K562 (cell line): ENCODE results near the gene SS18L1. TPM values are rescaled to one million over a fixed set of nuclear protein-coding genes. Genes with fewer than 3 reads are reported as not detected.

Source experiments
- ATAC-seq: fragments of 200-7000 bp; cut with Tn5 transposase; 3 replicates; pipeline ENCODE4 v1.9.1; 2020; ENCODE audit warnings: moderate library complexity
- BruUV-seq: library from RNA; stranded (reverse); fragments of 400-500 nt; replicated peaks from 2 replicates; lab custom pipeline; 2021; lab: Mats Ljungman, UMichigan
- CTCF ChIA-PET: fragments of 300-600 bp; formaldehyde crosslinking; extraction: SDS; loops from one replicate; lab custom pipeline; 2021; ENCODE audit warnings: low intra/inter-chr PET ratio; lab: Yijun Ruan, JAX
- POLR2A ChIA-PET: fragments of 300-600, 350-650 bp; sonication (Branson Sonifier 250); formaldehyde crosslinking; extraction: SDS; loops from one replicate; lab custom pipeline; 2021; ENCODE audit warnings: antibody characterized with exemption, inconsistent platforms; lab: Yijun Ruan, JAX
- DNase-seq, 4 experiments: peaks; one replicate each; pipeline versions ENCODE4 v3.0.0 to v3.0.0-alpha.2; 2011 to 2018; ENCODE audit warnings: low spot score in 3 of 4, mixed read lengths in 3 of 4; ENCODE audit errors: extremely low read depth in 1 of 4
- FAIRE-seq: peaks from 2 replicates; lab custom pipeline; 2011; peaks lifted over from hg19 to GRCh38; lab: Jason Lieb, UNC
- H2AFZ ChIP-seq: 2 replicates; pipeline ENCODE4 v1.6.0; 2011; ENCODE audit warnings: low read depth, low read length, control low read depth, inconsistent platforms
- H3K27ac ChIP-seq: fragments of 200-600 bp; 3 replicates; pipeline ENCODE4 v1.8.0; 2011; ENCODE audit warnings: low read depth, mild to moderate bottlenecking, control low read depth, inconsistent platforms, low read length, moderate library complexity, mixed read lengths; ENCODE audit errors: extremely low read depth
- H3K27me3 ChIP-seq, 2 experiments: fragments of 300-600 bp in 1 of 2; 2 replicates in 1 of 2; 3 replicates in 1 of 2; pipeline versions ENCODE4 v1.6.0 to v1.8.0; 2011; ENCODE audit warnings: inconsistent platforms in 2 of 2, low read length in 2 of 2, mild to moderate bottlenecking in 1 of 2, mixed read lengths in 1 of 2, moderate library complexity in 1 of 2; ENCODE audit not compliant: control insufficient read depth in 2 of 2, insufficient read depth in 2 of 2
- H3K36me3 ChIP-seq: fragments of 300-600 bp; 3 replicates; pipeline ENCODE4 v1.8.0; 2011; ENCODE audit warnings: mild to moderate bottlenecking, low read length, inconsistent platforms; ENCODE audit not compliant: control insufficient read depth, insufficient read depth
- H3K4me1 ChIP-seq, 2 experiments: fragments of 200-600 bp in 1 of 2; replicated peaks in 1 of 2; 2 replicates in 1 of 2; 3 replicates in 1 of 2; pipeline versions ENCODE4 v1.5.1 to v1.8.0; 2011; ENCODE audit warnings: inconsistent platforms in 2 of 2, low read length in 2 of 2, mild to moderate bottlenecking in 1 of 2, mixed read lengths in 1 of 2, moderate library complexity in 1 of 2; ENCODE audit not compliant: control insufficient read depth in 2 of 2, insufficient read depth in 2 of 2
- H3K4me2 ChIP-seq: 2 replicates; pipeline ENCODE4 v1.6.1; 2011; ENCODE audit warnings: low read length, control low read depth, inconsistent platforms, mixed read lengths; ENCODE audit not compliant: insufficient read depth
- H3K4me3 ChIP-seq: fragments of 200-600 bp; sonication (generic), shearing (Covaris generic); 2 replicates; pipeline ENCODE4 v1.5.1; 2016; ENCODE audit warnings: control low read depth, inconsistent platforms
- H3K79me2 ChIP-seq: fragments of 200-600 bp; 3 replicates; pipeline ENCODE4 v1.8.0; 2011; ENCODE audit warnings: low read length, inconsistent platforms; ENCODE audit not compliant: control insufficient read depth, insufficient read depth
- H3K9ac ChIP-seq, 2 experiments: 2 replicates each; pipeline versions ENCODE4 v1.6.0 to v1.6.1; 2011; ENCODE audit warnings: low read depth in 2 of 2, low read length in 2 of 2, control low read depth in 1 of 2, inconsistent platforms in 1 of 2, mild to moderate bottlenecking in 1 of 2, mixed read lengths in 1 of 2; ENCODE audit not compliant: insufficient read depth in 1 of 2
- H3K9me1 ChIP-seq: one replicate; pipeline ENCODE4 v1.6.0; 2011; ENCODE audit warnings: inconsistent platforms, mild to moderate bottlenecking, low read length, moderate library complexity; ENCODE audit not compliant: control insufficient read depth, insufficient read depth
- H3K9me3 ChIP-seq: replicated peaks from 2 replicates; pipeline ENCODE4 v1.5.1; 2011; ENCODE audit warnings: low read depth, low read length, inconsistent platforms; ENCODE audit not compliant: control insufficient read depth, insufficient read depth
- H4K20me1 ChIP-seq: replicated peaks from 2 replicates; pipeline ENCODE4 v1.6.1; 2011; ENCODE audit warnings: low read length, inconsistent platforms, mixed read lengths; ENCODE audit not compliant: control insufficient read depth, insufficient read depth
- GTF2F1 ChIP-seq: IDR thresholded peaks from 2 replicates; pipeline ENCODE4 v1.6.1; 2011; ENCODE audit warnings: low read depth, low read length, improper control_type of control experiment
- UBTF ChIP-seq, 2 experiments: IDR thresholded peaks; 2 replicates each; pipeline ENCODE4 v1.6.1; 2012; ENCODE audit warnings: improper control_type of control experiment in 2 of 2, low read depth in 2 of 2, low read length in 2 of 2, borderline replicate concordance in 1 of 2
- ZNF696 ChIP-seq: fragments of 250-450 bp; sonication (Bioruptor Pico); conservative IDR thresholded peaks from 2 replicates; pipeline ENCODE4 v1.4.0; 2020; ENCODE audit warnings: mild to moderate bottlenecking, moderate library complexity
- WGBS: fragments of 100-300 bp; shearing (Covaris generic); methylation state at CpG from one replicate; pipeline ENCODE4 v1.1.6; 2016; ENCODE audit warnings: low coverage, mixed read lengths; ENCODE audit not compliant: insufficient coverage; ENCODE audit errors: missing lambda C conversion rate; 5-methylcytosine and 5-hydroxymethylcytosine counted together
- in situ Hi-C: fragments of 300-500 bp; cut with MboI; formaldehyde crosslinking; loops from 4 replicates; pipeline ENCODE4 v1.15.0; 2018; ENCODE audit warnings: inconsistent platforms, mixed read lengths
- intact Hi-C: fragments of 100-400 bp; cut with micrococcal nuclease; formaldehyde crosslinking; loops from 2 replicates; pipeline ENCODE4 v1.14.2; 2022
- polyA plus RNA-seq, 8 experiments: library from polyadenylated mRNA; depleted of rRNA in 4 of 8; stranded (reverse) in 5 of 8; unstranded in 3 of 8; fragments of >200 nt; fragmentation: Nextera tagmentation in 2 of 8; fragmentation: Illumina TruSeq in 1 of 8; extraction: Ambion mirVana in 2 of 8; extraction: Trizol in 1 of 8; gene quantifications; 2 replicates each; pipeline versions ENCODE4 v1.2.1 to v1.2.3, GENCODE V29; 2011 to 2014; ENCODE audit warnings: inconsistent platforms in 1 of 8, missing spikeins in 1 of 8
- total RNA-seq, 7 experiments: library from RNA; depleted of rRNA in 6 of 7; stranded (reverse); fragments of >200 nt in 6 of 7; fragmentation: Illumina TruSeq in 2 of 7; extraction: Trizol in 2 of 7; gene quantifications; 2 replicates each; pipeline versions ENCODE4 v1.2.1 to v1.2.3, GENCODE V29; 2011 to 2021; ENCODE audit warnings: low replicate concordance in 1 of 7
- TF ChIP-seq, protein P1 (sequence below): sonication (generic); formaldehyde crosslinking; IDR thresholded peaks from 2 replicates; pipeline ENCODE4 v1.8.0; 2022; ENCODE audit warnings: mild to moderate bottlenecking, missing genetic modification reagents
- TF ChIP-seq, protein P2 (sequence below): sonication (generic); formaldehyde crosslinking; IDR thresholded peaks from 2 replicates; pipeline ENCODE4 v1.8.0; 2022; ENCODE audit warnings: mild to moderate bottlenecking, missing genetic modification reagents, borderline replicate concordance

Gene SS18L1
- total and polyA plus RNA-seq, 9 of the 15 experiments (the other 6 are each of a cell fraction or from before 2014, with no cell fraction given), result 2.7 to 28.3 (median 15.1) TPM

DNA sequence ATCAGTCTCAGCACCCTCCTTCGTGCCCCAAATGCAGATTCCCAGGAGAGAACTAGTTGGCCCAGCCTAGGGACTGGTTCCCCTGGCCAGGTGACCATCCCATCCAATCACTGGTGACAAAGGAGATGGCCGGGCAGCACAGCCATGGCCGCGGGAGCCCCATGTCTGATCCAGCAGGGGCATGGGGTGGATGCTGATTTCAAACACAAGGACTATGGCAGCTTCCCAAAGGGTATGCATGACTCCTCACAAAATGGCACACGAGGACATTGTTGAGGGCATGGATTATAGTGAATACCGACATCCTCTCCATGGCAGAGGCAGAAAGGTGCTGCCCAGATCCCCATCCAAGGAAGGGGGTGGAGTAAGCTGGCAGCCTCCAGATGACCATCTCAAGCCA is 31.2 kb upstream of the SS18L1 start:
- peaks cover 0 to 13% of the 10 kb centered on the region in 2 experiments; a peak in 2 of 5 replicates for H3K4me1 ChIP-seq
- ChIA-PET POLR2A (interaction anchor here (0.6 to 1.8 kb wide), 3 partner anchors 9 to 46 kb away, joined by 3 to 7 read pairs (median 5); partner anchors contain the start of genes LSM14B, SS18L1 and TAF4), CTCF (no interaction called here)
- H4K20me1 ChIP-seq, result no peaks in the 10 kb centered on the region
- H2AFZ ChIP-seq, result no peak overlapping the region
- no peak overlapping the region for H3K4me2 ChIP-seq
- H3K27me3 ChIP-seq, result peaks cover 16 to 41% of the 10 kb centered on the region in 2 experiments
- H3K27ac ChIP-seq, result no peak overlapping the region
- H3K4me3 ChIP-seq, result no peak overlapping the region
- no peak for DNase-seq
- H3K9me1 ChIP-seq, result no peaks in the 10 kb centered on the region
- H3K9ac ChIP-seq, result no peak overlapping the region
- in situ Hi-C loops, result no loop called here
- peaks cover 5% of the 10 kb centered on the region for H3K9me3 ChIP-seq
- no peak for TF ChIP-seq ZNF696
- TF ChIP-seq, protein P1, sequence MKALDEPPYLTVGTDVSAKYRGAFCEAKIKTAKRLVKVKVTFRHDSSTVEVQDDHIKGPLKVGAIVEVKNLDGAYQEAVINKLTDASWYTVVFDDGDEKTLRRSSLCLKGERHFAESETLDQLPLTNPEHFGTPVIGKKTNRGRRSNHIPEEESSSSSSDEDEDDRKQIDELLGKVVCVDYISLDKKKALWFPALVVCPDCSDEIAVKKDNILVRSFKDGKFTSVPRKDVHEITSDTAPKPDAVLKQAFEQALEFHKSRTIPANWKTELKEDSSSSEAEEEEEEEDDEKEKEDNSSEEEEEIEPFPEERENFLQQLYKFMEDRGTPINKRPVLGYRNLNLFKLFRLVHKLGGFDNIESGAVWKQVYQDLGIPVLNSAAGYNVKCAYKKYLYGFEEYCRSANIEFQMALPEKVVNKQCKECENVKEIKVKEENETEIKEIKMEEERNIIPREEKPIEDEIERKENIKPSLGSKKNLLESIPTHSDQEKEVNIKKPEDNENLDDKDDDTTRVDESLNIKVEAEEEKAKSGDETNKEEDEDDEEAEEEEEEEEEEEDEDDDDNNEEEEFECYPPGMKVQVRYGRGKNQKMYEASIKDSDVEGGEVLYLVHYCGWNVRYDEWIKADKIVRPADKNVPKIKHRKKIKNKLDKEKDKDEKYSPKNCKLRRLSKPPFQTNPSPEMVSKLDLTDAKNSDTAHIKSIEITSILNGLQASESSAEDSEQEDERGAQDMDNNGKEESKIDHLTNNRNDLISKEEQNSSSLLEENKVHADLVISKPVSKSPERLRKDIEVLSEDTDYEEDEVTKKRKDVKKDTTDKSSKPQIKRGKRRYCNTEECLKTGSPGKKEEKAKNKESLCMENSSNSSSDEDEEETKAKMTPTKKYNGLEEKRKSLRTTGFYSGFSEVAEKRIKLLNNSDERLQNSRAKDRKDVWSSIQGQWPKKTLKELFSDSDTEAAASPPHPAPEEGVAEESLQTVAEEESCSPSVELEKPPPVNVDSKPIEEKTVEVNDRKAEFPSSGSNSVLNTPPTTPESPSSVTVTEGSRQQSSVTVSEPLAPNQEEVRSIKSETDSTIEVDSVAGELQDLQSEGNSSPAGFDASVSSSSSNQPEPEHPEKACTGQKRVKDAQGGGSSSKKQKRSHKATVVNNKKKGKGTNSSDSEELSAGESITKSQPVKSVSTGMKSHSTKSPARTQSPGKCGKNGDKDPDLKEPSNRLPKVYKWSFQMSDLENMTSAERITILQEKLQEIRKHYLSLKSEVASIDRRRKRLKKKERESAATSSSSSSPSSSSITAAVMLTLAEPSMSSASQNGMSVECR (CRISPR knock-in tag), result no peak
- TF ChIP-seq GTF2F1, result no peak
- TF ChIP-seq, protein P2, sequence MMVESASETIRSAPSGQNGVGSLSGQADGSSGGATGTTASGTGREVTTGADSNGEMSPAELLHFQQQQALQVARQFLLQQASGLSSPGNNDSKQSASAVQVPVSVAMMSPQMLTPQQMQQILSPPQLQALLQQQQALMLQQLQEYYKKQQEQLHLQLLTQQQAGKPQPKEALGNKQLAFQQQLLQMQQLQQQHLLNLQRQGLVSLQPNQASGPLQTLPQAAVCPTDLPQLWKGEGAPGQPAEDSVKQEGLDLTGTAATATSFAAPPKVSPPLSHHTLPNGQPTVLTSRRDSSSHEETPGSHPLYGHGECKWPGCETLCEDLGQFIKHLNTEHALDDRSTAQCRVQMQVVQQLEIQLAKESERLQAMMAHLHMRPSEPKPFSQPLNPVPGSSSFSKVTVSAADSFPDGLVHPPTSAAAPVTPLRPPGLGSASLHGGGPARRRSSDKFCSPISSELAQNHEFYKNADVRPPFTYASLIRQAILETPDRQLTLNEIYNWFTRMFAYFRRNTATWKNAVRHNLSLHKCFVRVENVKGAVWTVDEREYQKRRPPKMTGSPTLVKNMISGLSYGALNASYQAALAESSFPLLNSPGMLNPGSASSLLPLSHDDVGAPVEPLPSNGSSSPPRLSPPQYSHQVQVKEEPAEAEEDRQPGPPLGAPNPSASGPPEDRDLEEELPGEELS (CRISPR knock-in tag), result no peak
- no peak for TF ChIP-seq UBTF (IDR thresholded peaks at IDR 0.05; ENCODE audit: borderline replicate concordance in 1 of 2, low read depth in 2 of 2, low read length in 2 of 2)
- TF ChIP-seq, all 486 proteins: peak for 0
- no peaks in the 10 kb centered on the region for H3K79me2 ChIP-seq
- no peak for ATAC-seq
- no peaks in the 10 kb centered on the region for H3K36me3 ChIP-seq
- BruUV-seq, result no TSS peak
- intact Hi-C loops, result no loop called here
- FAIRE-seq, result no peak
- 0% methylated on average over 6 of the region's 6 CpGs for WGBS
